ENCODE data around the gene ARHGAP8.

ARHGAP8 gene

DNA sequence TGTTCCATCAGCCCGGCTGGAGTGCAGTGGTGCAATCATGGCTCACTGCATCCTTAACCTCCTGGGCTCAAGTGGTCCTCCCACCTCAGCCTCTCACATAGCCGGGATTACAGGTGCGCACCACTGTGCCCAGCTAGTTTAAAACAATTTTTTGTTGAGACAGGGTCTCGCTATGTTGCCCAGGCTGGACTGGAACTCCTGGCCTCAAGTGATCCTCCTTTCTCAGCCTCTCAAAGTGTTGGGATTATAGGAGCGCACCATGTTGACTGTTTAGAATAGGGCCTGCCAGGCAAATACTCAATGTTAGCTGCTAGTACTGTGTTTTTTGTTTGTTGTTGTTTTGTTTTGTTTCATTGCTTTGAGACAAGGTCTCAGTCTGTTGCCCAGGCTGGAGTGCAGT is 66.4 kb downstream of the ARHGAP8 start:
- no peak for DNase-seq (ENCODE audit: low read depth in 1 of 2, low spot score in 1 of 2)
- TF ChIP-seq, protein P1, sequence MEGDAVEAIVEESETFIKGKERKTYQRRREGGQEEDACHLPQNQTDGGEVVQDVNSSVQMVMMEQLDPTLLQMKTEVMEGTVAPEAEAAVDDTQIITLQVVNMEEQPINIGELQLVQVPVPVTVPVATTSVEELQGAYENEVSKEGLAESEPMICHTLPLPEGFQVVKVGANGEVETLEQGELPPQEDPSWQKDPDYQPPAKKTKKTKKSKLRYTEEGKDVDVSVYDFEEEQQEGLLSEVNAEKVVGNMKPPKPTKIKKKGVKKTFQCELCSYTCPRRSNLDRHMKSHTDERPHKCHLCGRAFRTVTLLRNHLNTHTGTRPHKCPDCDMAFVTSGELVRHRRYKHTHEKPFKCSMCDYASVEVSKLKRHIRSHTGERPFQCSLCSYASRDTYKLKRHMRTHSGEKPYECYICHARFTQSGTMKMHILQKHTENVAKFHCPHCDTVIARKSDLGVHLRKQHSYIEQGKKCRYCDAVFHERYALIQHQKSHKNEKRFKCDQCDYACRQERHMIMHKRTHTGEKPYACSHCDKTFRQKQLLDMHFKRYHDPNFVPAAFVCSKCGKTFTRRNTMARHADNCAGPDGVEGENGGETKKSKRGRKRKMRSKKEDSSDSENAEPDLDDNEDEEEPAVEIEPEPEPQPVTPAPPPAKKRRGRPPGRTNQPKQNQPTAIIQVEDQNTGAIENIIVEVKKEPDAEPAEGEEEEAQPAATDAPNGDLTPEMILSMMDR (IDR thresholded peaks at IDR 0.05; ENCODE audit: insufficient read depth, low read length) = no peak
- TF ChIP-seq, protein P2, sequence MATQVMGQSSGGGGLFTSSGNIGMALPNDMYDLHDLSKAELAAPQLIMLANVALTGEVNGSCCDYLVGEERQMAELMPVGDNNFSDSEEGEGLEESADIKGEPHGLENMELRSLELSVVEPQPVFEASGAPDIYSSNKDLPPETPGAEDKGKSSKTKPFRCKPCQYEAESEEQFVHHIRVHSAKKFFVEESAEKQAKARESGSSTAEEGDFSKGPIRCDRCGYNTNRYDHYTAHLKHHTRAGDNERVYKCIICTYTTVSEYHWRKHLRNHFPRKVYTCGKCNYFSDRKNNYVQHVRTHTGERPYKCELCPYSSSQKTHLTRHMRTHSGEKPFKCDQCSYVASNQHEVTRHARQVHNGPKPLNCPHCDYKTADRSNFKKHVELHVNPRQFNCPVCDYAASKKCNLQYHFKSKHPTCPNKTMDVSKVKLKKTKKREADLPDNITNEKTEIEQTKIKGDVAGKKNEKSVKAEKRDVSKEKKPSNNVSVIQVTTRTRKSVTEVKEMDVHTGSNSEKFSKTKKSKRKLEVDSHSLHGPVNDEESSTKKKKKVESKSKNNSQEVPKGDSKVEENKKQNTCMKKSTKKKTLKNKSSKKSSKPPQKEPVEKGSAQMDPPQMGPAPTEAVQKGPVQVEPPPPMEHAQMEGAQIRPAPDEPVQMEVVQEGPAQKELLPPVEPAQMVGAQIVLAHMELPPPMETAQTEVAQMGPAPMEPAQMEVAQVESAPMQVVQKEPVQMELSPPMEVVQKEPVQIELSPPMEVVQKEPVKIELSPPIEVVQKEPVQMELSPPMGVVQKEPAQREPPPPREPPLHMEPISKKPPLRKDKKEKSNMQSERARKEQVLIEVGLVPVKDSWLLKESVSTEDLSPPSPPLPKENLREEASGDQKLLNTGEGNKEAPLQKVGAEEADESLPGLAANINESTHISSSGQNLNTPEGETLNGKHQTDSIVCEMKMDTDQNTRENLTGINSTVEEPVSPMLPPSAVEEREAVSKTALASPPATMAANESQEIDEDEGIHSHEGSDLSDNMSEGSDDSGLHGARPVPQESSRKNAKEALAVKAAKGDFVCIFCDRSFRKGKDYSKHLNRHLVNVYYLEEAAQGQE (IDR thresholded peaks at IDR 0.05; ENCODE audit: insufficient replicate concordance, low read depth) = no peak
- TF ChIP-seq POLR2AphosphoS5 (IDR thresholded peaks at IDR 0.05; ENCODE audit: low read depth) (no peak), SPI1 (IDR thresholded peaks at IDR 0.05; ENCODE audit: borderline replicate concordance, low read depth) (no peak), GABPA (IDR thresholded peaks at IDR 0.05; ENCODE audit: low read depth) (no peak)
- H3K27ac ChIP-seq (replicated peaks) = no peak overlapping the region
- no peak overlapping the region for H3K4me3 ChIP-seq (replicated peaks; ENCODE audit: insufficient read depth, low read length)
- H3K27me3 ChIP-seq (ENCODE audit: insufficient read depth, poor library complexity, severe bottlenecking) = no peaks in the 10 kb centered on the region

DNA sequence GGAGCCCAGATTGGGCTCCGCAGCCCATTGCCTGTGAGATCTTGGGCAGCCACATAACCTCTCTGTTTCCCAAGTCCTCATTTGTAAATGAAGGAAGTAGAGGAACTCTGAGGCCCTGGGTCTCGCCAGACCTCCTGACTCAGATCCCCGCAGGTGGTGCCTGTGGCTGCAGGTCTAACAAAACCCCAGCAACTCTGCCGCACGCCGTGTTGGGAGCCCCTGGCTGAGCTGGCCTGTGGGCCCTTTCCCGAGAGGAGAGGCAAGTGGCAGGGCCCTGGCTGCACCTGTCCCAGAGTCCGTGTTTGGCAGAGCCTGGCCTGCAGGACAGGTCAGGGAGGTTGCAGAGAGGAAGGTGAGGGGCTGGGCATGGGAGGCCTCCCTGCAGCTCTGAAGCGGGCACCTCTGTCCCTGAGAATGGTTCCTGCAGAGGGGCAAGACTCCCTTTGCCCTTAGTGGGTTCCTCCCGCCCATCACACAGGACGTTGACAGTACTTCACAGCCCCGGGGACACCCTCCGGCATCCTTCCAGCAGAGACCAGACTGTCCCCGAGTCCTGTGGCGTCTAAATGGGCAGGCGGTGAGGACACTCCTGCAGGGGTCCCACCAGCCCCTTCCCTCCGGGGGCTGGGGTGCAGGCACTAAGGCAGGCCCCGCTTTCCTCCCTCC is 67.7 kb downstream of the ARHGAP8 start:
- Histone ChIP-seq H3K4me3 (replicated peaks; ENCODE audit: insufficient read depth, low read length) (no peak overlapping the region), H3K27ac (replicated peaks) (no peak overlapping the region), H3K27me3 (ENCODE audit: insufficient read depth, poor library complexity, severe bottlenecking) (no peaks in the 10 kb centered on the region)
- TF ChIP-seq SPI1 (IDR thresholded peaks at IDR 0.05; ENCODE audit: borderline replicate concordance, low read depth) = no peak
- TF ChIP-seq, protein P2 (IDR thresholded peaks at IDR 0.05; ENCODE audit: insufficient replicate concordance, low read depth) = no peak
- TF ChIP-seq, protein P1 (IDR thresholded peaks at IDR 0.05; ENCODE audit: insufficient read depth, low read length) = no peak
- TF ChIP-seq GABPA (IDR thresholded peaks at IDR 0.05; ENCODE audit: low read depth) = no peak
- TF ChIP-seq POLR2AphosphoS5 (IDR thresholded peaks at IDR 0.05; ENCODE audit: low read depth) = no peak
- no peak for DNase-seq (ENCODE audit: low read depth in 1 of 2, low spot score in 1 of 2)

DNA sequence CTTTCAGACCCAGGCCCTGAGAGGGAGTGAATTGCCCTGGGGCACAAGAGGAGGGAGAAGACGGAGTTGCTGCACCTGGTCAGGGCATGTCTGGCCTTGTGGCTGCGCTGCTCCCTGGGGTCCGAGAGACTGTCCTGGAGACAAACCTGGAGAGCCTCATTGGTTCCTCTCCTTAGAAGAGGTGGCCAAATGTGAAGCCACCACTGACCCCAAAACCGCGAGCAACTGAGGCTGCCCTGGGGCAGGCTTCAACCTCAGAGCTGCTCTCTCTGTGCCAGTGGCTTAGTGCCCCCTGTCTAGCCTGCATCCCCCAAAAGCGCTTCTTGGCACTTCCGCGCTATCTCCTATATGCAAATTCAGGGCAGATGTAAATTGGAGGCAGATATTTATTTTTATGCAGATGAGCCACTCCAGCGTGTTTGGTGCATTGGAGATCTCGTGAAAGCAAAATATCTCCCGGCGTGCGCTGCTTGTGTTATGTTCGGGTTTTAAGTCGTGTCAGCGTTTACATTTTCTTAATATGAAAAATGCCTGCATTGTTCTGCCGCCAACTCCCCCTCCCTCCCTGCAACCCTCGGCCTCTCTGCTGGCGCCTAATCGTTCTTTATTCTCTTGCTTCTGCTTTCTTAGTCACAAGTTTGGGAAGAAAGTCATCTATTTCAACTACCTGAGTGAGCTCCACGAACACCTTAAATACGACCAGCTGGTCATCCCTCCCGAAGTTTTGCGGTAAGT is 69.5 kb downstream of the ARHGAP8 start:
- Histone ChIP-seq H3K27ac (replicated peaks) (no peak overlapping the region), H3K4me3 (replicated peaks; ENCODE audit: insufficient read depth, low read length) (no peak overlapping the region), H3K27me3 (ENCODE audit: insufficient read depth, poor library complexity, severe bottlenecking) (no peaks in the 10 kb centered on the region)
- TF ChIP-seq POLR2AphosphoS5 (IDR thresholded peaks at IDR 0.05; ENCODE audit: low read depth) = no peak
- TF ChIP-seq, protein P1 (IDR thresholded peaks at IDR 0.05; ENCODE audit: insufficient read depth, low read length) = no peak
- no peak for TF ChIP-seq SPI1 (IDR thresholded peaks at IDR 0.05; ENCODE audit: borderline replicate concordance, low read depth)
- TF ChIP-seq, protein P2 (IDR thresholded peaks at IDR 0.05; ENCODE audit: insufficient replicate concordance, low read depth) = no peak
- no peak for TF ChIP-seq GABPA (IDR thresholded peaks at IDR 0.05; ENCODE audit: low read depth)
- DNase-seq (ENCODE audit: low read depth in 1 of 2, low spot score in 1 of 2) = no peak

All from HL-60 (cell line).